T-helper 2 cell treated with Interferon-gamma antibody and Interleukin-4, amounts not matched to agents 5 μg/mL and 100 μg/mL, for 36 hours (primary cell): ENCODE results near the gene ADCY1.
A peak's percentile ranks its signal among the peaks of the same experiment; 100 is the strongest.
"Not testable (repeated sequence)": the region's sequence is repeated elsewhere in the genome, so short reads cannot be mapped to it uniquely, and the experiment has no call there.

ENCODE experiments used
- DNase-seq: peaks from one replicate; pipeline ENCODE4 v3.0.0; 2021; ENCODE audit warnings: low spot score
- H3K27ac Mint-ChIP-seq: one replicate; pipeline ENCODE4 v1.8.0; 2021; ENCODE audit warnings: mild to moderate bottlenecking, mixed read lengths
- H3K27me3 Mint-ChIP-seq: one replicate; pipeline ENCODE4 v1.8.0; 2021; ENCODE audit warnings: low read depth, mixed read lengths
- H3K36me3 Mint-ChIP-seq: one replicate; pipeline ENCODE4 v1.8.0; 2021; ENCODE audit warnings: low read depth, mixed read lengths
- H3K4me1 Mint-ChIP-seq: one replicate; pipeline ENCODE4 v1.8.0; 2021; ENCODE audit warnings: low read depth, mixed read lengths
- H3K4me3 Mint-ChIP-seq: one replicate; pipeline ENCODE4 v1.8.0; 2022; ENCODE audit warnings: mild to moderate bottlenecking, moderate library complexity, mixed read lengths
- H3K9me3 Mint-ChIP-seq: one replicate; pipeline ENCODE4 v1.8.0; 2021; ENCODE audit warnings: mixed read lengths

The ADCY1 gene

DNA sequence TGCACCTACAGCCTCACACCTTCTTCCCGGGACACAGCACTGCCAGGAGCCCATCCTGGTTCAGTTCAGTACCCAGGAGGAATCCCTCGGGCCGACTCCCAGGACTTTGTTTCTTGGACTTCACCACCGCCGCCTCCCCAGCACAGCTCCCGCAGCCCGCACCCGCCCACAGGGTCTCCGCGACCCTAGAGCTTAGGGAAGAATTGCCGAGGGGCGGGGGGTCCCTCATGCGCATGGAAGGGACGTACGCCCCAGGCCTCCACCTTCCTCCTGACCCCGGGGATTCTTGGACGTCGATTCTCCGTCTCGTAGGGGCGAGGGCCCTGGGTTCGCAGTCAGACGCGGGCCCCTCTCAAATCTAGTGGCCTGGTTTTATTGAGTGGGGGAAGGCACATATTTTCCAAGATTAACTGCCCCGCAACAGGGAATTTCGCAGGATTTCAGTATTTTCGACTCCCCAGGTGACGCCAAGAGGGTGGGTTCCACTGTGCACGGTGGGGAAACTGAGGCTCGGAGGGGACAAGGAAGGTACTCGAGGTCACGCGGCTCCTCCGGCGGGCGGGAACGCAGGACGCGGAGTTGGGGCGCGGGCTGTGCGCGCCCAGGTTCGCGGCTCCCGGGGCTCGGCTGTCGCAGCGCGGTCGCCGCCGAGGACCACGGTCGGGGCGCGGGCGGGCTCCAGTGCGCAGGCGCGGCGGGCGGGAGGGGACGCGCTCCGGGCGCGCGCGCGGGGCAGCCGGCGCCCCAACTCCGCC is at the start of gene ADCY1:
ADCY1 (plus strand) TSS at position 708 of the 755 bp plus-strand sequence. CDS start 176 bp downstream, outside the sequence.
- H3K9me3 Mint-ChIP-seq, result no peaks in the 10 kb centered on the region
- H3K4me1 Mint-ChIP-seq, result no peaks in the 10 kb centered on the region
- peak; percentile 37 for DNase-seq
- H3K36me3 Mint-ChIP-seq, result no peaks in the 10 kb centered on the region
- peak within 1 kb of the TSS; percentile 56 for H3K4me3 Mint-ChIP-seq
- H3K27me3 Mint-ChIP-seq, result peaks cover 54% of the 10 kb centered on the region
- H3K27ac Mint-ChIP-seq, result no peak within 1 kb of the TSS

DNA sequence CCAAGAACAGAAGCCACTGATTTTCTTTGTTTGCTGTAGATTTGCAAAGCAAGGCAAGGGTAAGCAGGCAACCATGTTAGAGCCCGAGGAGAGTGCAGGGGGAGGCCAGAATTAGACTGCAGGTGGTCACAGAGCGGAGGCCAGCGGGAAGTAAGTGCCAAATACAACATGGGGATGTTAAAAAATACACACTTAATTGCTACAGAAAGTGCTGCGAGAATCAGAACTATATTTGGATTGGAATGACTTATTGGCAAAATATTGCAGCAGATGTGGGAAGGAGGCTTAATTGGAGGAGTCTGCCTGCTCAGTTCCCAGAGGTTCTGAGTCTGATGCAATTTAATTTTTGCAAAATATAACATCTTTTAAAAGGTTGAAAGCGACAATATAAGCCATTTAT is 49.7 kb upstream of the ADCY1 start:
- DNase-seq, result no peak
- no peaks in the 10 kb centered on the region for H3K27me3 Mint-ChIP-seq
- no peak overlapping the region for H3K4me3 Mint-ChIP-seq
- H3K36me3 Mint-ChIP-seq, result no peaks in the 10 kb centered on the region
- H3K4me1 Mint-ChIP-seq, result peaks cover 3% of the 10 kb centered on the region
- H3K27ac Mint-ChIP-seq, result no peak overlapping the region
- peaks cover 4% of the 10 kb centered on the region for H3K9me3 Mint-ChIP-seq

DNA sequence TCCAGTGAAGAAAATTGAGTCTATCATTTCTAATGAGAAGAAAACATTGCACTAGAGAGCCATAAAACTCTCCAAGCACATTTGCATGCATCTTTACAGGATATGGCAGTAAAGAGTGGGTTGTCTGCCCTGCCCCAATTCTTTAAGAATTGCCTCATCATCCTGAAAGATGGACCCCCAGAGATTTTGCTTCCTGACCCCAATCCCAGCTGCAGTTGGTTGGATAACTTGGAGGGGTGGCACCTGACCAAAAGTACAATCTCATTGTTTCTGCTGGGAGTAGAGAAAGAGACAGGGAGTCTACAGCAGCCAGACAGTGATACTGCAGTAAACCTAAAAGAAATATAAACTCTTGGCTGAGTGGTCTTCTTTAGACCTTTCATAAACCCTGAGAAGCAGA is 49.1 kb upstream of the ADCY1 start:
- Mint-ChIP-seq H3K27ac (no peak overlapping the region), H3K36me3 (no peaks in the 10 kb centered on the region), H3K4me1 (peaks cover 3% of the 10 kb centered on the region), H3K9me3 (peaks cover 4% of the 10 kb centered on the region), H3K4me3 (no peak overlapping the region), H3K27me3 (no peaks in the 10 kb centered on the region)
- DNase-seq, result no peak

DNA sequence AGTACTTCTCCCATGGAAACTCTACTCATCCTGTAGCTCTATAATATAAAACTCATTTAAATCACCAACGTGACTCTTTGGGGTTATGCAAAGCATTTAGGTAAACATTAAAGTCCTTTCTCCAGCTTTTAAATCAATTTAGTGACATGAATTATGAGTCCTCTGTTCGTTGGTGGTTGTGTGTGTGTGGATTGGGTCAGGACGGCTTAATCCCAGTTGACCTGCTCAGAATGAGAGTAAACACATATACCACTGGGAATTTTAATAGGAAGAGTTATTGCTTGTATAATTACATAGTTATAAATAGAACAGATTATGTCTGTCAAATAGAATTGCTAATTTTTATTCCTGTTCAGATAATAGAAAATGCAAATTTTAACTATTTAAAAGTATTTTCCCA is 30.7 kb upstream of the ADCY1 start:
- no peak for DNase-seq
- peaks cover 16% of the 10 kb centered on the region for H3K9me3 Mint-ChIP-seq
- no peak overlapping the region for H3K4me3 Mint-ChIP-seq
- H3K27ac Mint-ChIP-seq, result no peak overlapping the region
- H3K36me3 Mint-ChIP-seq, result no peaks in the 10 kb centered on the region
- no peaks in the 10 kb centered on the region for H3K4me1 Mint-ChIP-seq
- no peaks in the 10 kb centered on the region for H3K27me3 Mint-ChIP-seq

DNA sequence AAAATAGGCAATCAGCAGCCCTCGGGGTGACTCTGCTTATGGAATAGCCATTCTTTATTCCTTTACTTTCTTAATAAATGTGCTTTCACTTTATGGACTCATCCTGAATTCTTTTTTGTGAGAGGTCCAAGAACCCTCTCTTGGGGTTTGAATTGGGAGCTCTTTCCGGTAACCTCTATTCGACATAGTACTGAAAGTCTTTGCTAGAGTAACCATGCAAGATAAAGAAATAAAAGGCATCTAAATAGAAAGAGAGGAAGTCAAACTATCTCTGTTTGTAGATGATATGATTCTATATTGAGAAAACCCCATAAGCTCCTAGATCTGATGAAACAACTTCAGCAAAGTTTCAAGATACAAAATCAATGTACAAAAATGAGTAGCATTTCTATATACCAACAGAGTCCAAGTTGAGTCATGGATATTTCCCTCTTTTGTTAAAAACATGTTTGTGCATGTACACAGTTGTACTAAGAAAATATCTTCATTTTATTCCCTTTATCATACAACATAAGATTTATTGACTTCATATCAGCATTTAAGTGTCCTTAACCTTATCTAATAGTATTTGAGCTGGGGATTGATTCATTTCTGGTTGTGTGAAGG is 29.0 kb upstream of the ADCY1 start:
- DNase-seq, H3K4me3 Mint-ChIP-seq, H3K27me3 Mint-ChIP-seq, H3K4me1 Mint-ChIP-seq, H3K27ac Mint-ChIP-seq, H3K36me3 Mint-ChIP-seq: not testable (repeated sequence)
- peaks cover 14% of the 10 kb centered on the region for H3K9me3 Mint-ChIP-seq

DNA sequence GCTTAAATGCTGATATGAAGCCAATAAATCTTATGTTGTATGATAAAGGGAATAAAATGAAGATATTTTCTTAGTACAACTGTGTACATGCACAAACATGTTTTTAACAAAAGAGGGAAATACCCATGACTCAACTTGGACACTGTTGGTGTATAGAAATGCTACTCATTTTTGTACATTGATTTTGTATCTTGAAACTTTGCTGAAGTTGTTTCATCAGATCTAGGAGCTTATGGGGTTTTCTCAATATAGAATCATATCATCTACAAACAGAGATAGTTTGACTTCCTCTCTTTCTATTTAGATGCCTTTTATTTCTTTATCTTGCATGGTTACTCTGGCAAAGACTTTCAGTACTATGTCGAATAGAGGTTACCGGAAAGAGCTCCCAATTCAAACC is 25.3 kb upstream of the ADCY1 start:
- H3K36me3 Mint-ChIP-seq, H3K4me1 Mint-ChIP-seq, H3K27me3 Mint-ChIP-seq, DNase-seq, H3K9me3 Mint-ChIP-seq, H3K27ac Mint-ChIP-seq, H3K4me3 Mint-ChIP-seq: not testable (repeated sequence)

DNA sequence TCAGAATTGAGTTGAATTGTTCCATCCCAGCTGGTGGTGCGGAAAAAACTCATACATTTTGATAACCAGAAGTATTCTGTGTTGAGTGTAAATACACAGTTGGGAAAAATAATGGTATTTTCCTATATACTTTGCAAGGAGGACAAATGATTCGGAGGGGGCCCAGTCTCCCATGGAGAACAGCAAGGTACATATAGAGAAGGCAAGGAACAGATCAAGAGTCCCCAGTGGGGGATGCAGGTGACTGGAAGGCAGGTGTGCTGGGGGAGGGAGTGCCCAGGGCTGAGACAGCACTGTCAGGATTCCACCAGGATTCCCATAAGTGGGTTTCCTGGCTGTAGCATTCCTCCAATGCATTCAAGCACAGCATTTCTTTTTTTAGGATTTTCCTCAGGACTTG is 10.8 kb upstream of the ADCY1 start:
- Mint-ChIP-seq H3K27me3 (peaks cover 2% of the 10 kb centered on the region), H3K9me3 (peaks cover 12% of the 10 kb centered on the region), H3K27ac (no peak overlapping the region), H3K36me3 (no peaks in the 10 kb centered on the region), H3K4me3 (no peak overlapping the region), H3K4me1 (no peaks in the 10 kb centered on the region)
- no peak for DNase-seq

DNA sequence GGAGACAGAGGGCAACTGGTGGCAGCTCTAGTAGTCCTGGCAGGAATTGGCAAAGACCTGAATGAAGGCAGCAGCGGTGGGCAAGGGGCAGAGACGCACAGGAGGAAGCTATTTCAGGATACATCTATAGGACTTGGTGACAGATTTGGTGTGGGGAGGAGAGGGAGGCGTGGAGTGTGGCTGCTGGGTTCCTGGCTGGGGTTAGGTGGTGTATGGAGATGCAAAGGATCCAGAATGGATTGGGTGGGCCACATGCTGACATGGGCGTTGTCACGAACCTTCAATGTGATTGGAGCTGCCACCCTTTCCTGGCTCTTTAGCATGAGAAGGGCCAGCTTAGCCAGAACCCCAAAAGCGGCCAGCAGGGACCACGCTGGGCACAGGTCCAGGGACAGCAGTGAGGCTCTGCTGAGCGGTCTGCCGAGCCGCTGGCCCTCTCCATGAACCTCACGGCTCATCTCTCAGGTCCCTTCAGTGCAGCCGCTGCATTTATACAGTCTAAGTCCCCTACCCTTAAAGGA is 10.2 kb upstream of the ADCY1 start:
- no peak for DNase-seq
- Mint-ChIP-seq H3K27me3 (peaks cover 2% of the 10 kb centered on the region), H3K9me3 (peaks cover 12% of the 10 kb centered on the region), H3K27ac (no peak overlapping the region), H3K36me3 (no peaks in the 10 kb centered on the region), H3K4me1 (no peaks in the 10 kb centered on the region), H3K4me3 (no peak overlapping the region)

DNA sequence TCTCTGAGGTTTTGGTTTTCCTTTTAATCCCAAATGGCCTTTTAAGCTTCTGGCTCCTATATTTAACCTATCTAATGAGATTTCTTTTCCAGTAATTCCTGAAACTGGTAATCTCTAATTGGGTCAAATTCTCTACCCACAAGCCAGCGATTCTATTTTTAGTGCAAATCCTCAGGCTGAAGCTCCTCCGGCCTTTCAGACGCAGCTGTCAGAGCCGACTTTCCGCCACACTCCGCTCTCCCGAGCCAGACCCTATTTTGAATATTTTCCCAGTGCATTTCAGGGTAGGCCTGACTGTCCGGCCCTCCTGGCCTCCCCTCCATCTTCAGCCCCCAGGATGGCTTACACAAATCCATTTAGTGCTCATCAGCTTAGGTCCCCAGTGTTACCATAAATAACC is 9.7 kb upstream of the ADCY1 start:
- Mint-ChIP-seq H3K27me3 (peaks cover 2% of the 10 kb centered on the region), H3K4me3 (no peak overlapping the region), H3K27ac (no peak overlapping the region), H3K9me3 (peaks cover 7% of the 10 kb centered on the region), H3K36me3 (no peaks in the 10 kb centered on the region), H3K4me1 (no peaks in the 10 kb centered on the region)
- no peak for DNase-seq

DNA sequence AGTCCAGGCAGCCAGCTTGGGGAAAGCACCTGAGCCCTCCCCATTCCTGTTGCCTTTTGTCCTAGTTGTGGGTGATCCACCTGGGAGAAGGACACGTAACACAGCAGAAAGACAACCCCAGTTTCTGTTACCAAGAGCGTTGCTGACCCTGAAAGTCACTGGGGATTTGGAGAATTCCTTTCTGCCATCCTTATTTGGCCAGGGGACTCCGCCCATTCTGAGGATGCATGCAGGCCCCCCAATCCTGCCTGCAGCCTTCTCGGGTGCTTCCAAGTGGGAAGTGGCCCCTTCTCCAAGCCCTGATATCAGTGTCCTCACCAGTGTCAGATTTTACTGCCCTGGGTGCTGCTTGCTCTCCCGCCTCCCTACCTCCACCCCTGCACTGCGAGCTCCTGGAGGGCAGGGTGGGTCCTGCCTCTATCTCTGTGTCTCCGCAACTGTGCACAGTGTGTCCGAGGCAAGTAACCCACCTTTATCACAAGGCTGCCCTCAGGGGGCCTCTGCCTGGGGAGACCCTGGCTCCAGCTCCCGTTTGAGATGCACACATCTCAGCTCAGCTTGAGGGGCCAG is 9.2 kb upstream of the ADCY1 start:
- Mint-ChIP-seq H3K4me3 (no peak overlapping the region), H3K36me3 (no peaks in the 10 kb centered on the region), H3K4me1 (no peaks in the 10 kb centered on the region), H3K9me3 (peaks cover 2% of the 10 kb centered on the region), H3K27ac (no peak overlapping the region), H3K27me3 (peaks cover 2% of the 10 kb centered on the region)
- DNase-seq, result no peak

DNA sequence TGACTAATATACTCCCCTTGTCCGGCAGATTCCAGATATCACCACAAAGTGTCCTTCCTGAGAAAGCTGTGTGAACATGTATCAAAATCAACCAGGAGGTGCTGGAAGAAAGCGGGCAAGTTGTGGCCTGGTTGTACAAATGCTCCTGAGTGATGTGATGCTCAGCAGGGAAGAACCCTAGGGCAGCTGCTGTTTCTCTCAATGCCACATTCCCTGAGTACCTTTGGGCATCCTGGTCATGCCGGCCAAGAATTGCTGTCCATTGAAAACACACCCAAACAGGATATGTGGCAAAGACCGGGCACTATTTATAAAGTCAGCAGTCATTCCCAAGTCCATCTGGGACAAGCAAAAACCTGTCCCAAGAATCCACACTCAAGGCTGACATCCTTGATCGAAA is 7.8 kb upstream of the ADCY1 start:
- Mint-ChIP-seq H3K36me3 (no peaks in the 10 kb centered on the region), H3K9me3 (no peaks in the 10 kb centered on the region), H3K4me3 (no peak overlapping the region), H3K4me1 (no peaks in the 10 kb centered on the region), H3K27me3 (peaks cover 5% of the 10 kb centered on the region), H3K27ac (no peak overlapping the region)
- DNase-seq, result no peak

DNA sequence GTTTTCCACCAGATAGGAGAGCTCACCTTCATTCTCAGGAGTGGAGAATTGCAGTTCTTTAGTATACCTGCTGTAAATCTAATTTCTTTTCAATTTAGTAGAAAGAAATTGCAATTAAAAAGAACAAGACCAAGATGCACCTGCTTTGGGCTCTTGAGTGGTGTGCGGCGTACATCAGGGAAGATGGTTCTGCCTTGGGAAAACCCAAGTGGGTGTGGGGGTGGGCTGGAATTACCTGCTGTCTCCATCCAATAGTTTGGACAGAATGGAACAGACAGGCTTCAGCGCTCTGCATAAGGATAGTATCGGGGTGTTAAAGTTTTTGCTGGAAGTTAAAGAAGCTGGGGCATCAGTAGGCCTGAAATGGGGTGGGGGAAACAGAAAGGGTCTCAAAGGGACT is 7.2 kb upstream of the ADCY1 start:
- no peaks in the 10 kb centered on the region for H3K9me3 Mint-ChIP-seq
- H3K4me1 Mint-ChIP-seq, result no peaks in the 10 kb centered on the region
- H3K4me3 Mint-ChIP-seq, result no peak overlapping the region
- no peaks in the 10 kb centered on the region for H3K36me3 Mint-ChIP-seq
- H3K27me3 Mint-ChIP-seq, result peaks cover 10% of the 10 kb centered on the region
- DNase-seq, result no peak
- no peak overlapping the region for H3K27ac Mint-ChIP-seq

DNA sequence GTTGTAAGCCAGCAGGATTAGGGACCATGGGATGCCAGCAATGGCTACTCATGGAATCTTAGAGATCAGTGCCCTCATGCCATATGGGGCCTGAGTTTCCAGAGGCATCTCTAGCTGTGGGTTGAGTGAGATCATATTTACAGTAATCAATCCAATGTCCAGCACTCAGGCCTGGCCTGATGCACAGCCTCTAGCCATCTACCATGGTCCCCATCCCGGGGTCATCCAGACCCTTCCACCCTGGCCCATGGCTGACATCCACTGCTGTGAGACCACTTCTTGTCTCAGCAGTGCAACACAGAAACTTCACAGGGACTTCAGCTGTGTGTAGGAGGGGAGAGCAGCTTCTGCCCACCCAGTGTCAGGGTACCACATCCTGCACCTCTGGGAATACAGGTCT is 6.5 kb upstream of the ADCY1 start:
- Mint-ChIP-seq H3K4me1 (no peaks in the 10 kb centered on the region), H3K27me3 (peaks cover 17% of the 10 kb centered on the region), H3K36me3 (no peaks in the 10 kb centered on the region), H3K27ac (no peak overlapping the region), H3K4me3 (no peak overlapping the region), H3K9me3 (no peaks in the 10 kb centered on the region)
- DNase-seq, result no peak

DNA sequence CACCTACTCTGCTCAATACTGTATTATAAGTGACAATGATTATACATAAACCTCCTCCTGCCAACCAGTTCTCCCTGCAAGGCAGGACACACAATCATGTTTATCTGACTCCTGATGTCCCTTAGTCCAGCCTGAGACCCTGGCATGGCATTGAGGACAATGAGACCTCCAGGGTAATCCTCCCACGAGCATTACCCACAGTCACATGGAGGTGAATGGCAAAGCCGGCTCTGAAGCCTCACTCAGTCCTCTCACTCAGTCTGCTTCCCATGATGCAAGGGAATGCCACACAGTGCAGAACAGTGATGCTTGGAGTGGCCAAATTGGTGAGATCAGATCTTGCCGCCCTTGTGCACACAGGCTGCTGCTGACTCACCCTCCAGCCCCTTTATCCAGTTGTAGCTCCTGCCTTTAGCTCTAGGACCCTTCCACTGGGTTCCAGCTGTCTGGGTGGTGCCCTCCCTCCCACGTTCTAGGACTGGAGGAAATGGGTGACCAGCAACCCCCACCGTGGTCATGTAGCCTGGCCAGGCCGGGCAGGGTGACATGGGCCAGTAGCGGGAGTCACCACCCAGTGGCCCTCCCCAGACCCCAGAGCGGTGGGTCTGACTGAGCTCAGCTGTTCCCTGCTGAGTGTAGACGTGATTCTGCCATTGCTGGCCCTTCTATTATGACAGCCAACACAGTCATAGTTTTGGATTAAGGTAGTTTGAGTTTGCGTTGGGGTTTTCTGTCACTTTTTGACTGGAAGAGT is 5.5 kb upstream of the ADCY1 start:
- Mint-ChIP-seq H3K4me3 (no peak overlapping the region), H3K9me3 (no peaks in the 10 kb centered on the region), H3K4me1 (no peaks in the 10 kb centered on the region), H3K27ac (no peak overlapping the region), H3K27me3 (peaks cover 27% of the 10 kb centered on the region), H3K36me3 (no peaks in the 10 kb centered on the region)
- DNase-seq, result no peak
